K562 (cell line): Measurements from ENCODE around the gene TUT4.

Source experiments
- BHLHE40 ChIP-seq: IDR thresholded peaks from 2 replicates; pipeline ENCODE4 v1.6.1; 2011; ENCODE audit warnings: low read length, improper control_type of control experiment
- EP300 ChIP-seq: IDR thresholded peaks from 2 replicates; pipeline ENCODE4 v1.6.1; 2012; ENCODE audit warnings: low read length, improper control_type of control experiment
- HDAC2 ChIP-seq: fragments of 450-650 bp; IDR thresholded peaks from 2 replicates; pipeline ENCODE4 v1.6.1; 2016; ENCODE audit warnings: mild to moderate bottlenecking
- MYNN ChIP-seq, 2 experiments: sonication (generic); formaldehyde crosslinking in 1 of 2; IDR thresholded peaks; 2 replicates each; pipeline versions ENCODE4 v1.5.0 to v1.6.1; 2016 to 2020; ENCODE audit warnings: antibody characterized with exemption in 1 of 2, missing genetic modification reagents in 1 of 2
- POLR2A ChIP-seq: fragments of 450-650 bp; conservative IDR thresholded peaks from 2 replicates; pipeline ENCODE4 v1.6.1; 2016
- RCOR1 ChIP-seq, 2 experiments: IDR thresholded peaks; 2 replicates each; pipeline ENCODE4 v1.6.1; 2012; ENCODE audit warnings: low read depth in 2 of 2, low read length in 2 of 2, borderline replicate concordance in 1 of 2, improper control_type of control experiment in 1 of 2
- TF ChIP-seq, protein P1 (sequence below): sonication (generic); formaldehyde crosslinking; IDR thresholded peaks from 2 replicates; pipeline ENCODE4 v1.8.1; 2023; ENCODE audit warnings: mild to moderate bottlenecking, missing genetic modification reagents
- TF ChIP-seq, protein P2 (sequence below), 3 experiments: IDR thresholded peaks in 2 of 3; conservative IDR thresholded peaks in 1 of 3; 2 replicates each; pipeline ENCODE4 v1.5.1; 2011 to 2012; ENCODE audit warnings: low read length in 3 of 3, mild to moderate bottlenecking in 3 of 3, control low read depth in 2 of 3, improper control_type of control experiment in 1 of 3, inconsistent platforms in 1 of 3, low read depth in 1 of 3, mixed read lengths in 1 of 3, moderate library complexity in 1 of 3; ENCODE audit not compliant: insufficient read depth in 2 of 3
- TF ChIP-seq, protein P3 (sequence below): sonication (generic); formaldehyde crosslinking; IDR thresholded peaks from 2 replicates; pipeline ENCODE4 v1.9.0; 2022; ENCODE audit warnings: mild to moderate bottlenecking, missing genetic modification reagents

DNA sequence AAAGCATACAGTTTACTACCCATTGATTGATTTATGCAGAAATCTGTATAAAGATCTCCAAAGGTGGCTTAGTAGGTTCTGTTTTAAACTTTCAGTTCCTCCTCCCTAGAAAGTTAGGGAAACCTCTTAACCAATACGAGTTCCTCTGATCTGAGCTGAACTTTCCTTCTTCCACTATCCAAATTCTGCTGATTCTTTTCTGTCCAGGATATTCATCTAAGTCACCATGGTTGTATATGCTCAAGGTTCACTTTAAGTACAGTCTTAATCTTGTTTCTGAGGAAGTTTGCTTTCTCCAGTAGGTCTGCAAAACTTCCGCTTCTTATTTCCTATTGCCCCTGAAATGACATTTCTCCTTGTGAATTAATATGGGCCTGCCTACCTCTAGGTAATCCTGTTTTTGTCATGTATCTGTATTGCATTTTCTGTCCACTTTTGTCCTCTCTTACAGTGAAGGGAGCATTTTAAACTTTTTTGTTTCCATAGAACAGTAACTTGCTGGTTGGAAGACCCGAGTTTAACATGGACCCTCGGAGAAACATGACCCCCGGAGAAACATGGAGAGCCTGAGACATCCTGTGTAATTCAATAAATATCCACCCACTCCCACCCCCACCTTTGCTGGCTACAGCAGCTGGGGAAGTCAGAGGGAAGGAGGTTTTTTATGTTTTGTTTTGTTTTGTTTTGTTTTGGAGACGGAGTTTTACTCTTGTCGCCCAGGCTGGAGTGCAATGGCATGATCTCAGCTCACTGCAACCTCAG lies 16.7 kb upstream of the TUT4 start:
- TF ChIP-seq RCOR1 (IDR thresholded peaks at IDR 0.05; ENCODE audit: borderline replicate concordance in 1 of 2, low read depth in 2 of 2, low read length in 2 of 2) = no peak
- TF ChIP-seq EP300 = no peak
- TF ChIP-seq HDAC2 = no peak
- TF ChIP-seq, protein P1, sequence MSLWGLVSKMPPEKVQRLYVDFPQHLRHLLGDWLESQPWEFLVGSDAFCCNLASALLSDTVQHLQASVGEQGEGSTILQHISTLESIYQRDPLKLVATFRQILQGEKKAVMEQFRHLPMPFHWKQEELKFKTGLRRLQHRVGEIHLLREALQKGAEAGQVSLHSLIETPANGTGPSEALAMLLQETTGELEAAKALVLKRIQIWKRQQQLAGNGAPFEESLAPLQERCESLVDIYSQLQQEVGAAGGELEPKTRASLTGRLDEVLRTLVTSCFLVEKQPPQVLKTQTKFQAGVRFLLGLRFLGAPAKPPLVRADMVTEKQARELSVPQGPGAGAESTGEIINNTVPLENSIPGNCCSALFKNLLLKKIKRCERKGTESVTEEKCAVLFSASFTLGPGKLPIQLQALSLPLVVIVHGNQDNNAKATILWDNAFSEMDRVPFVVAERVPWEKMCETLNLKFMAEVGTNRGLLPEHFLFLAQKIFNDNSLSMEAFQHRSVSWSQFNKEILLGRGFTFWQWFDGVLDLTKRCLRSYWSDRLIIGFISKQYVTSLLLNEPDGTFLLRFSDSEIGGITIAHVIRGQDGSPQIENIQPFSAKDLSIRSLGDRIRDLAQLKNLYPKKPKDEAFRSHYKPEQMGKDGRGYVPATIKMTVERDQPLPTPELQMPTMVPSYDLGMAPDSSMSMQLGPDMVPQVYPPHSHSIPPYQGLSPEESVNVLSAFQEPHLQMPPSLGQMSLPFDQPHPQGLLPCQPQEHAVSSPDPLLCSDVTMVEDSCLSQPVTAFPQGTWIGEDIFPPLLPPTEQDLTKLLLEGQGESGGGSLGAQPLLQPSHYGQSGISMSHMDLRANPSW (CRISPR knock-in tag) = no peak
- TF ChIP-seq POLR2A = no peak
- TF ChIP-seq, protein P2, sequence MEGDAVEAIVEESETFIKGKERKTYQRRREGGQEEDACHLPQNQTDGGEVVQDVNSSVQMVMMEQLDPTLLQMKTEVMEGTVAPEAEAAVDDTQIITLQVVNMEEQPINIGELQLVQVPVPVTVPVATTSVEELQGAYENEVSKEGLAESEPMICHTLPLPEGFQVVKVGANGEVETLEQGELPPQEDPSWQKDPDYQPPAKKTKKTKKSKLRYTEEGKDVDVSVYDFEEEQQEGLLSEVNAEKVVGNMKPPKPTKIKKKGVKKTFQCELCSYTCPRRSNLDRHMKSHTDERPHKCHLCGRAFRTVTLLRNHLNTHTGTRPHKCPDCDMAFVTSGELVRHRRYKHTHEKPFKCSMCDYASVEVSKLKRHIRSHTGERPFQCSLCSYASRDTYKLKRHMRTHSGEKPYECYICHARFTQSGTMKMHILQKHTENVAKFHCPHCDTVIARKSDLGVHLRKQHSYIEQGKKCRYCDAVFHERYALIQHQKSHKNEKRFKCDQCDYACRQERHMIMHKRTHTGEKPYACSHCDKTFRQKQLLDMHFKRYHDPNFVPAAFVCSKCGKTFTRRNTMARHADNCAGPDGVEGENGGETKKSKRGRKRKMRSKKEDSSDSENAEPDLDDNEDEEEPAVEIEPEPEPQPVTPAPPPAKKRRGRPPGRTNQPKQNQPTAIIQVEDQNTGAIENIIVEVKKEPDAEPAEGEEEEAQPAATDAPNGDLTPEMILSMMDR (IDR thresholded peaks at IDR 0.05 in 2 of 3, conservative IDR thresholded peaks at IDR 0.05 in 1 of 3; ENCODE audit: insufficient read depth in 2 of 3, low read depth in 1 of 3, low read length in 3 of 3) = no peak
- TF ChIP-seq, protein P3, sequence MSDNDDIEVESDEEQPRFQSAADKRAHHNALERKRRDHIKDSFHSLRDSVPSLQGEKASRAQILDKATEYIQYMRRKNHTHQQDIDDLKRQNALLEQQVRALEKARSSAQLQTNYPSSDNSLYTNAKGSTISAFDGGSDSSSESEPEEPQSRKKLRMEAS (CRISPR knock-in tag) = no peak
- no peak for TF ChIP-seq MYNN (IDR thresholded peaks at IDR 0.05)
- no peak for TF ChIP-seq MYNN (CRISPR knock-in tag; IDR thresholded peaks at IDR 0.05)
- no peak for TF ChIP-seq BHLHE40
